GM12878 (cell line): ENCODE measurements around the gene FGF10. TPM values are rescaled to one million over a fixed set of nuclear protein-coding genes. Genes with fewer than 3 reads are reported as not detected.

Experiments
- ATAC-seq: fragments of 200-7000 bp; cut with Tn5 transposase; 3 replicates; pipeline ENCODE4 v1.9.1; 2020; ENCODE audit warnings: mild to moderate bottlenecking, moderate library complexity
- BruUV-seq: library from RNA; stranded (reverse); fragments of 400-500 nt; replicated peaks from 2 replicates; lab custom pipeline; 2021; lab: Mats Ljungman, UMichigan
- CTCF ChIA-PET: fragments of 300-600 bp; sonication (Branson Sonifier 250); formaldehyde crosslinking; extraction: SDS; loops from one replicate; lab custom pipeline; 2021; ENCODE audit warnings: inconsistent platforms; lab: Yijun Ruan, JAX
- POLR2A ChIA-PET: fragments of 350-600 bp; formaldehyde crosslinking; extraction: SDS; loops from one replicate; lab custom pipeline; 2021; ENCODE audit warnings: inconsistent platforms; lab: Charles Lee
- RAD21 ChIA-PET: fragments of 300-600 bp; sonication (Branson Sonifier 250); formaldehyde crosslinking; loops from one replicate; lab custom pipeline; 2023; ENCODE audit warnings: antibody characterized with exemption; ENCODE audit not compliant: unreplicated experiment; lab: Charles Lee
- SMC1A ChIA-PET: fragments of 300-600 bp; sonication (Branson Sonifier 250); formaldehyde crosslinking; loops from one replicate; lab custom pipeline; 2023; ENCODE audit not compliant: unreplicated experiment, uncharacterized antibody; lab: Charles Lee
- DNase-seq: peaks from one replicate; pipeline ENCODE4 v3.0.0-alpha.2; 2011; ENCODE audit warnings: low read depth, low spot score
- FAIRE-seq: peaks from 3 replicates; lab custom pipeline; 2011; peaks lifted over from hg19 to GRCh38; lab: Jason Lieb, UNC
- H2AFZ ChIP-seq: 2 replicates; pipeline ENCODE4 v1.6.0; 2011; ENCODE audit warnings: low read depth, low read length, control low read depth; ENCODE audit not compliant: control insufficient read depth
- H3K27ac ChIP-seq: 2 replicates; pipeline ENCODE4 v1.5.1; 2011; ENCODE audit warnings: control low read depth; ENCODE audit not compliant: control insufficient read depth, insufficient read depth
- H3K27me3 ChIP-seq, 2 experiments: replicated peaks in 1 of 2; 2 replicates each; pipeline versions ENCODE4 v1.6.0 to v1.6.1; 2011; ENCODE audit warnings: low read length in 1 of 2; ENCODE audit not compliant: control insufficient read depth in 2 of 2, insufficient read depth in 2 of 2
- H3K36me3 ChIP-seq, 2 experiments: 2 replicates each; pipeline ENCODE4 v1.5.1; 2011; ENCODE audit warnings: low read length in 1 of 2; ENCODE audit not compliant: control insufficient read depth in 2 of 2, insufficient read depth in 2 of 2
- H3K4me1 ChIP-seq: 2 replicates; pipeline ENCODE4 v1.6.1; 2011; ENCODE audit warnings: mild to moderate bottlenecking, low read length, moderate library complexity, mixed read lengths; ENCODE audit not compliant: control insufficient read depth, insufficient read depth
- H3K4me2 ChIP-seq: 2 replicates; pipeline ENCODE4 v1.6.0; 2011; ENCODE audit warnings: control low read depth; ENCODE audit not compliant: control insufficient read depth, insufficient read depth
- H3K4me3 ChIP-seq: fragments of 200-600 bp; sonication (generic); 2 replicates; pipeline ENCODE4 v1.5.1; 2016
- H3K79me2 ChIP-seq: 2 replicates; pipeline ENCODE4 v1.6.0; 2011; ENCODE audit warnings: low read length; ENCODE audit not compliant: control insufficient read depth, insufficient read depth
- H3K9ac ChIP-seq: 2 replicates; pipeline ENCODE4 v1.8.0; 2011; ENCODE audit warnings: low read length, control low read depth, mixed read lengths; ENCODE audit not compliant: control insufficient read depth, insufficient read depth
- H3K9me3 ChIP-seq: replicated peaks from 3 replicates; pipeline ENCODE4 v1.5.1; 2011; ENCODE audit warnings: mild to moderate bottlenecking, low read length; ENCODE audit not compliant: control insufficient read depth, insufficient read depth
- H4K20me1 ChIP-seq: 2 replicates; pipeline ENCODE4 v1.6.0; 2011; ENCODE audit not compliant: control insufficient read depth, insufficient read depth
- CTCF ChIP-seq, 3 experiments: IDR thresholded peaks in 2 of 3; conservative IDR thresholded peaks in 1 of 3; 2 replicates each; pipeline ENCODE4 v1.5.1; 2011; ENCODE audit warnings: low read depth in 3 of 3, low read length in 3 of 3, mild to moderate bottlenecking in 3 of 3, control low read depth in 2 of 3, moderate library complexity in 2 of 3, inconsistent platforms in 1 of 3, mixed read lengths in 1 of 3; ENCODE audit not compliant: control insufficient read depth in 2 of 3, insufficient read depth in 1 of 3; ENCODE audit errors: extremely low read depth in 1 of 3
- DPF2 ChIP-seq: fragments of 450-650 bp; IDR thresholded peaks from 2 replicates; pipeline ENCODE4 v1.6.1; 2017; ENCODE audit warnings: mild to moderate bottlenecking
- FOXK2 ChIP-seq: fragments of 450-650 bp; IDR thresholded peaks from 2 replicates; pipeline ENCODE4 v1.6.1; 2017; ENCODE audit warnings: mild to moderate bottlenecking, moderate library complexity
- HDAC6 ChIP-seq: fragments of 200-600 bp; sonication (generic); IDR thresholded peaks from one replicate; pipeline ENCODE4 v1.8.0; 2017; ENCODE audit warnings: antibody characterized with exemption; ENCODE audit not compliant: unreplicated experiment
- NFYA ChIP-seq: IDR thresholded peaks from 2 replicates; pipeline ENCODE4 v1.6.1; 2011; ENCODE audit warnings: low read depth, mild to moderate bottlenecking, low read length, improper control_type of control experiment, borderline replicate concordance
- RFX5 ChIP-seq: IDR thresholded peaks from 2 replicates; pipeline ENCODE4 v1.6.1; 2011; ENCODE audit warnings: low read depth, low read length, improper control_type of control experiment
- SMC3 ChIP-seq: IDR thresholded peaks from 2 replicates; pipeline ENCODE4 v1.6.1; 2011; ENCODE audit warnings: low read length, improper control_type of control experiment, borderline replicate concordance
- SP1 ChIP-seq: IDR thresholded peaks from one replicate; pipeline ENCODE4 v1.6.1; 2011; ENCODE audit warnings: low read depth, low read length
- STAT3 ChIP-seq: IDR thresholded peaks from 2 replicates; pipeline ENCODE4 v1.6.1; 2011; ENCODE audit warnings: low read depth, low read length, improper control_type of control experiment
- USF2 ChIP-seq: IDR thresholded peaks from 2 replicates; pipeline ENCODE4 v1.6.1; 2011; ENCODE audit warnings: low read depth, low read length, improper control_type of control experiment, borderline replicate concordance
- ZZZ3 ChIP-seq: IDR thresholded peaks from 2 replicates; pipeline ENCODE4 v1.6.1; 2011; ENCODE audit warnings: low read depth; ENCODE audit not compliant: control insufficient read depth, insufficient read length
- WGBS: methylation state at CpG from one replicate; pipeline ENCODE4 v1.1.6; 2016; ENCODE audit warnings: low lambda C conversion rate; ENCODE audit not compliant: insufficient replicate concordance, insufficient coverage; ENCODE audit errors: missing lambda C conversion rate; 5-methylcytosine and 5-hydroxymethylcytosine counted together
- in situ Hi-C: fragments of 300-500 bp; cut with MboI; formaldehyde crosslinking; loops from 9 replicates; pipeline ENCODE4 v1.14.3; 2018; ENCODE audit warnings: mixed read lengths
- intact Hi-C: fragments of 100-400 bp; cut with micrococcal nuclease; formaldehyde crosslinking; loops from one replicate; pipeline ENCODE4 v1.14.2; 2022; ENCODE audit not compliant: unreplicated experiment
- polyA plus RNA-seq, 11 experiments: library from polyadenylated mRNA; depleted of rRNA in 4 of 11; unstranded in 6 of 11; stranded (reverse) in 5 of 11; fragments of >200 nt; fragmentation: Nextera tagmentation in 4 of 11; fragmentation: Illumina TruSeq in 1 of 11; extraction: Ambion mirVana in 4 of 11; extraction: Trizol in 1 of 11; gene quantifications; 1 replicate in 1 of 11; 2 replicates in 10 of 11; pipeline versions ENCODE4 v1.2.1 to v1.2.3, GENCODE V29; 2011 to 2016; ENCODE audit warnings: inconsistent platforms in 2 of 11, missing spikeins in 2 of 11, low read depth in 1 of 11
- total RNA-seq, 4 experiments: library from RNA; depleted of rRNA in 3 of 4; stranded (reverse); fragments of >200 nt in 3 of 4; fragmentation: Illumina TruSeq in 1 of 4; extraction: Trizol in 1 of 4; gene quantifications; 2 replicates each; pipeline versions ENCODE4 v1.2.1 to v1.2.3, GENCODE V29; 2013 to 2021
- TF ChIP-seq, protein P1 (sequence below): fragments of 150-350 bp; IDR thresholded peaks from 2 replicates; pipeline ENCODE4 v1.6.1; 2014; ENCODE audit warnings: mild to moderate bottlenecking, low read depth, low read length
- TF ChIP-seq, protein P2 (sequence below): fragments of 450-650 bp; formaldehyde crosslinking; IDR thresholded peaks from 2 replicates; pipeline ENCODE4 v1.5.0; 2022; ENCODE audit warnings: mild to moderate bottlenecking, missing genetic modification characterization
- TF ChIP-seq, protein P3 (sequence below): IDR thresholded peaks from 2 replicates; pipeline ENCODE4 v1.6.1; 2011; ENCODE audit warnings: borderline replicate concordance, low read depth, mild to moderate bottlenecking, moderate library complexity, low read length; ENCODE audit not compliant: insufficient read depth, poor library complexity, severe bottlenecking

The FGF10 gene
- total and polyA plus RNA-seq, 10 of the 15 experiments (the other 5 are each of a cell fraction or from before 2014, with no cell fraction given), result not detected

DNA sequence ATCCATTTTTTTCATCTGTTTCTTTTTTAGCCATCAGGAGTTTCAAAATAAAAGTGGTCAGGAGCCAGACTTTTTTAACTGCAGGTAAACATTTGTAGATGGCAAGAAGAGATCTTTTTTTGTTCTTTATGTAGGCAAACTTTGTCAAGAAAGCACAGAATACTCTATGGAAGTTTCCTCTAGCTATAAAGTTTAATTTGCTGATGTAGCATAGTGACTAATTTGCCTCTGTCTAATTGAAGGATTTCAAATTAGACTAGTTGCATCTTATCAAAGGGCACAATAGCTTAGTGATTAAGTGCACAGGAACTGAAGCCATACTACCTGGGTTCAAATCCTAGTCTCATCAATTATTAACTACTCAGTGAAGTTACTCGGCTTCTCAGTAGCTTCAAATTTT lies 22.0 kb downstream of the FGF10 start:
- 82% methylated on average over 1 of the region's 1 CpG for WGBS
- Histone ChIP-seq H3K9me3 (no peaks in the 10 kb centered on the region), H3K9ac (no peak overlapping the region), H3K79me2 (no peaks in the 10 kb centered on the region), H3K4me2 (no peak overlapping the region), H3K27me3 (no peaks in the 10 kb centered on the region), H2AFZ (no peak overlapping the region), H3K27ac (no peak overlapping the region), H4K20me1 (no peaks in the 10 kb centered on the region), H3K4me1 (no peaks in the 10 kb centered on the region), H3K4me3 (no peak overlapping the region), H3K36me3 (no peaks in the 10 kb centered on the region)
- in situ Hi-C loops (no loop called here), intact Hi-C loops (no loop called here)
- CTCF ChIA-PET, result interaction anchor here (0.6 kb wide), 1 partner anchor 136 kb away, joined by 3 read pairs; no protein-coding TSS in a partner anchor
- no peak for DNase-seq
- FAIRE-seq, result no peak
- RAD21 ChIA-PET, result no interaction called here
- BruUV-seq, result no TSS peak
- SMC1A ChIA-PET, result interaction anchor here (0.6 kb wide), 1 partner anchor 394 kb away, joined by 3 read pairs; no protein-coding TSS in a partner anchor
- POLR2A ChIA-PET, result interaction anchor here (0.5 kb wide), 1 partner anchor 9 kb away, joined by 4 read pairs; no protein-coding TSS in a partner anchor
- no peak for ATAC-seq
- TF ChIP-seq RFX5 (no peak), HDAC6 (no peak), FOXK2 (no peak), SMC3 (no peak), USF2 (no peak), CTCF (IDR thresholded peaks at IDR 0.05 in 2 of 3, conservative IDR thresholded peaks at IDR 0.05 in 1 of 3; ENCODE audit: control insufficient read depth in 2 of 3, extremely low read depth in 1 of 3, insufficient read depth in 1 of 3, low read depth in 3 of 3, low read length in 3 of 3) (no peak), NFYA (no peak), DPF2 (no peak), ZZZ3 (no peak), STAT3 (no peak), SP1 (no peak)
- TF ChIP-seq, protein P1, sequence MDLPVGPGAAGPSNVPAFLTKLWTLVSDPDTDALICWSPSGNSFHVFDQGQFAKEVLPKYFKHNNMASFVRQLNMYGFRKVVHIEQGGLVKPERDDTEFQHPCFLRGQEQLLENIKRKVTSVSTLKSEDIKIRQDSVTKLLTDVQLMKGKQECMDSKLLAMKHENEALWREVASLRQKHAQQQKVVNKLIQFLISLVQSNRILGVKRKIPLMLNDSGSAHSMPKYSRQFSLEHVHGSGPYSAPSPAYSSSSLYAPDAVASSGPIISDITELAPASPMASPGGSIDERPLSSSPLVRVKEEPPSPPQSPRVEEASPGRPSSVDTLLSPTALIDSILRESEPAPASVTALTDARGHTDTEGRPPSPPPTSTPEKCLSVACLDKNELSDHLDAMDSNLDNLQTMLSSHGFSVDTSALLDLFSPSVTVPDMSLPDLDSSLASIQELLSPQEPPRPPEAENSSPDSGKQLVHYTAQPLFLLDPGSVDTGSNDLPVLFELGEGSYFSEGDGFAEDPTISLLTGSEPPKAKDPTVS, result no peak
- TF ChIP-seq, protein P2, sequence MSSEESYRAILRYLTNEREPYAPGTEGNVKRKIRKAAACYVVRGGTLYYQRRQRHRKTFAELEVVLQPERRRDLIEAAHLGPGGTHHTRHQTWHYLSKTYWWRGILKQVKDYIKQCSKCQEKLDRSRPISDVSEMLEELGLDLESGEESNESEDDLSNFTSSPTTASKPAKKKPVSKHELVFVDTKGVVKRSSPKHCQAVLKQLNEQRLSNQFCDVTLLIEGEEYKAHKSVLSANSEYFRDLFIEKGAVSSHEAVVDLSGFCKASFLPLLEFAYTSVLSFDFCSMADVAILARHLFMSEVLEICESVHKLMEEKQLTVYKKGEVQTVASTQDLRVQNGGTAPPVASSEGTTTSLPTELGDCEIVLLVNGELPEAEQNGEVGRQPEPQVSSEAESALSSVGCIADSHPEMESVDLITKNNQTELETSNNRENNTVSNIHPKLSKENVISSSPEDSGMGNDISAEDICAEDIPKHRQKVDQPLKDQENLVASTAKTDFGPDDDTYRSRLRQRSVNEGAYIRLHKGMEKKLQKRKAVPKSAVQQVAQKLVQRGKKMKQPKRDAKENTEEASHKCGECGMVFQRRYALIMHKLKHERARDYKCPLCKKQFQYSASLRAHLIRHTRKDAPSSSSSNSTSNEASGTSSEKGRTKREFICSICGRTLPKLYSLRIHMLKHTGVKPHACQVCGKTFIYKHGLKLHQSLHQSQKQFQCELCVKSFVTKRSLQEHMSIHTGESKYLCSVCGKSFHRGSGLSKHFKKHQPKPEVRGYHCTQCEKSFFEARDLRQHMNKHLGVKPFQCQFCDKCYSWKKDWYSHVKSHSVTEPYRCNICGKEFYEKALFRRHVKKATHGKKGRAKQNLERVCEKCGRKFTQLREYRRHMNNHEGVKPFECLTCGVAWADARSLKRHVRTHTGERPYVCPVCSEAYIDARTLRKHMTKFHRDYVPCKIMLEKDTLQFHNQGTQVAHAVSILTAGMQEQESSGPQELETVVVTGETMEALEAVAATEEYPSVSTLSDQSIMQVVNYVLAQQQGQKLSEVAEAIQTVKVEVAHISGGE (CRISPR knock-in tag), result no peak
- TF ChIP-seq, protein P3, sequence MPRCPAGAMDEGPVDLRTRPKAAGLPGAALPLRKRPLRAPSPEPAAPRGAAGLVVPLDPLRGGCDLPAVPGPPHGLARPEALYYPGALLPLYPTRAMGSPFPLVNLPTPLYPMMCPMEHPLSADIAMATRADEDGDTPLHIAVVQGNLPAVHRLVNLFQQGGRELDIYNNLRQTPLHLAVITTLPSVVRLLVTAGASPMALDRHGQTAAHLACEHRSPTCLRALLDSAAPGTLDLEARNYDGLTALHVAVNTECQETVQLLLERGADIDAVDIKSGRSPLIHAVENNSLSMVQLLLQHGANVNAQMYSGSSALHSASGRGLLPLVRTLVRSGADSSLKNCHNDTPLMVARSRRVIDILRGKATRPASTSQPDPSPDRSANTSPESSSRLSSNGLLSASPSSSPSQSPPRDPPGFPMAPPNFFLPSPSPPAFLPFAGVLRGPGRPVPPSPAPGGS, result no peak
